Measurements from ENCODE around the gene ANO9.
"Not testable (repeated sequence)": the region's sequence is repeated elsewhere in the genome, so short reads cannot be mapped to it uniquely, and the experiment has no call there.

ANO9 gene

GRCh38 chr11:403021-403760, 38.6 kb downstream of the ANO9 start:
- no peak for DNase-seq (ENCODE audit: low read depth)

GRCh38 chr11:401196-401595, 40.6 kb downstream of the ANO9 start:
- DNase-seq (ENCODE audit: low read depth), result not testable (repeated sequence)

- no peak for DNase-seq (ENCODE audit: low read depth)
Observed at GRCh38 chr11:400241-400689, 41.5 kb downstream of the ANO9 start.

- no peak for DNase-seq (ENCODE audit: low read depth)
Observed at GRCh38 chr11:399731-400211, 42.0 kb downstream of the ANO9 start.

GRCh38 chr11:398826-399225, 43.0 kb downstream of the ANO9 start:
- DNase-seq (ENCODE audit: low read depth), result no peak

- DNase-seq (ENCODE audit: low read depth), result no peak
Observed at GRCh38 chr11:396948-397548, 44.8 kb downstream of the ANO9 start.

- no peak for DNase-seq (ENCODE audit: low read depth)
Observed at GRCh38 chr11:396511-396947, 45.3 kb downstream of the ANO9 start.

GRCh38 chr11:395866-396265, 45.9 kb downstream of the ANO9 start:
- DNase-seq (ENCODE audit: low read depth), result no peak

GRCh38 chr11:394858-395655, 46.8 kb downstream of the ANO9 start:
- DNase-seq (ENCODE audit: low read depth), result no peak

GRCh38 chr11:394034-394857, 47.6 kb downstream of the ANO9 start, which contains the start of gene PKP3:
Gene PKP3 (plus strand): TSS chr11:394209. CDS start chr11:394293, 84 bp downstream.
- no peak for DNase-seq (ENCODE audit: low read depth)

GRCh38 chr11:393219-394033, 48.4 kb downstream of the ANO9 start:
- DNase-seq (ENCODE audit: low read depth), result no peak

GRCh38 chr11:392102-392777, 49.6 kb downstream of the ANO9 start:
- DNase-seq (ENCODE audit: low read depth), result no peak

- DNase-seq (ENCODE audit: low read depth), result no peak
Observed at GRCh38 chr11:391117-392017, 50.4 kb downstream of the ANO9 start.

- no peak for DNase-seq (ENCODE audit: low read depth)
Observed at GRCh38 chr11:390175-390574, 51.6 kb downstream of the ANO9 start.

- DNase-seq (ENCODE audit: low read depth), result not testable (repeated sequence)
Observed at GRCh38 chr11:389369-389768, 52.4 kb downstream of the ANO9 start.

GRCh38 chr11:387193-387793, 54.5 kb downstream of the ANO9 start:
- DNase-seq (ENCODE audit: low read depth), result no peak

- no peak for DNase-seq (ENCODE audit: low read depth)
Observed at GRCh38 chr11:386483-386882, 55.3 kb downstream of the ANO9 start.

- no peak for DNase-seq (ENCODE audit: low read depth)
Observed at GRCh38 chr11:385594-386351, 56.0 kb downstream of the ANO9 start.

Data from activated T-helper 9 cell treated with anti-CD3 and anti-CD28 coated beads, Interleukin-2, amount 50 U/mL, for 16 hours (primary cell).